GM18508 (cell line): ENCODE data around the gene RELN.
A peak's percentile ranks its signal among the peaks of the same experiment; 100 is the strongest.
"Not testable (repeated sequence)": the region's sequence is repeated elsewhere in the genome, so short reads cannot be mapped to it uniquely, and the experiment has no call there.

Experiments
- ATAC-seq: cut with Tn5 transposase; IDR thresholded peaks from one replicate; pipeline ENCODE4 v1.9.1; 2021; ENCODE audit warnings: moderate number of reproducible peaks; ENCODE audit not compliant: insufficient read depth, unreplicated experiment

RELN gene

DNA sequence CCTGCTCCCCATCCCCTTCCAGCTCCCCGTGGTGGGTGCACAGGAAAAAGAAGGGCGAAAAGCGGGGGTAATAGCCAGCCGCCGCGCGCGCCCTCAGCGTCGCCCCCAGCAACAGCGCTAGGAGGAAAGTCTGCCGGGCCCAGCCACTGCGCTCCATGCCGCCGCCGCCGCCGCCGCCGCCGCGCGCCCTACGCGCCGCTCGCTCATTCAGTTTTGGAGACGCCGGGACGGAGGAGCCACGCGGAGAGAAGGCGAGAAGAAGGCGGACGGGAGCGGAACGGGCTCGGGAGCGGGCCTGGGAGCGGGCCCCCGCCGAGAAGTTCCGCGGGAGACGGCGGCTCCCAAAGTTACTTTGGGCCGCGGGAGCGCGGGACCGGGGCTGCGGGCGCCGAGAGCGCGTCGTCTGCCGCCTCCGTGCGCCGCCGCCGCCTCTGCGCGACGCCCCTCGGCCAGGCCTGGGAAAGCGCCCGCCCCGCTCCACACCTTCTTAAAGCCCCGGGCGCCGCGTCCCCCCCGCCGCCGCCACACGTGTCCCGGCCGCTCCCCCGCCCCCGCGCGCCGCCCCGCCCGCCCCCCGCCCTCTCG is at the start of gene RELN:
Gene RELN (minus strand): TSS at position 459 of the 585 bp plus-strand sequence. CDS start 302 bp downstream, at position 157.
- ATAC-seq: no peak

DNA sequence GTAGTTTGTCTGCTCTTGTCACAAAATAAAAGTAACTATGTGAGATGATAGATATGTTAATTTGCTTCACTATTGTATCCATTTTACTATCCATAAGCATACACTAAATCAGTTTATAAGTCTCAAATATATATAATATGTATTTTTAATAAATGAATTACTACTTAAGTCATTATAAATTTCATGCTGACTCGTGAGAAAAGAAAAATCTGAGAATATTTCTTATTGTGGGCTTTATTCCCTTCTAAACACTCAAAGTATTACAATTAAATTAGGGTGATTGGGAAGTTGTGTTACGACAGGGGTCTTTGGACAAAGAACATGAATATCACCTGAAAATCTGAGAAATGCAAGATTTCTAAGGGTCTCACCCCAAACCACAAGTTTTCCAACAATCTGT is 48.7 kb upstream of the RELN start:
- no peak for ATAC-seq

DNA sequence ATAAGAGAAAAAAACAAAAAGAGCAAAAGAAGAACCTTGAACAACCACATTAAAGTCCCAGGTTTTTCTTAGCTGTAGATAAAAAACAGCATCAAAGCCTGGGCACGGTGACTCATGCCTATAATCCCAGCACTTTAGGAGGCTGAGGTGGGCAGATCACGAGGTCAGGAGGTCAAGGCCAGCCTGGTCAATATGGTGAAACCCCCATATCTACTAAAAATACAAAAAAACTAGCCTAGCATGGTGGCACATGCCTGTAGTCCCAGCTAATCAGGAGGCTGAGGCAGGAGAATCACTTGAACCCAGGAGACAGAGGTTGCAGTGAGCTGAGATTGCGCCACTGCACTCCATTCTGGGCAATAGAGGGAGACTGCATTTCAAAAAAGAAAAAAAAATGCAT is 47.4 kb upstream of the RELN start:
- ATAC-seq: not testable (repeated sequence)

DNA sequence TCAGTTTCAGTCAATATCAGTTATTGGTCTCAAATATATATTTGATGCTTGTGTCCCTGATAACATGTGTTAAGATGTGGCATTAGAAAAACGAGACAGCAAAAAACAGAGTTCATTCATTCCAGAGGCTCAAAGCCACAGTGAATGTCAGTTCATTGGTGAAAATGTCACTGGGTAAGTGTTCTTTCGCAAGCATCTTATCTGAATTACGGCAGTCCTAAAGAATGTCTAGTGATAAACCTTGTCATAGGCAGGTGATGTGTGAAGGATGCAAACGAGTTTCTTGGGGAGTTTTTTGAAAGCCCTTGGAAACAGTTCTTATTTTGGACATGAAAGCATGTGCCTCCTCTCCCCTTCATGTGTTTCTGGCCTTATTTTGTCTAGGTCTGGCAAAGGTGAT is 45.9 kb upstream of the RELN start:
- no peak for ATAC-seq

DNA sequence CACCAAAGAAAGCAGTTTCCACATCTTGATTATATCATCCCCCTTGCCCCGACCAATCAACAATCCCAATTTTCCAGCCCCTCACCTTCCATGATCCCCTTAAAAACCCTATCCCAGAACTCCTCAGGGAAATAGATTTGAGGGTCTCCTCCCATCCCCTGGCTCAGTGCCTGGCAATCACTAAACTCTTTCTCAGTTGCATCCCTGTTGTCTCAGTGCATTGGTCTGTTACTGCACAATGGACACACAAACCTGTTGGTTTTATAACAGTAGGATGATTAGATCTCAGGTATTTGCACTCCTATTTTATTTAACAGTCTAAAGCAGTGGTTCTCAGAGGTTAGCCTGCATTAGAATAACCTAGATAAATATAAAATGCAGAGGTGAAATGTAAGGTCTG is 45.2 kb upstream of the RELN start:
- ATAC-seq: no peak

DNA sequence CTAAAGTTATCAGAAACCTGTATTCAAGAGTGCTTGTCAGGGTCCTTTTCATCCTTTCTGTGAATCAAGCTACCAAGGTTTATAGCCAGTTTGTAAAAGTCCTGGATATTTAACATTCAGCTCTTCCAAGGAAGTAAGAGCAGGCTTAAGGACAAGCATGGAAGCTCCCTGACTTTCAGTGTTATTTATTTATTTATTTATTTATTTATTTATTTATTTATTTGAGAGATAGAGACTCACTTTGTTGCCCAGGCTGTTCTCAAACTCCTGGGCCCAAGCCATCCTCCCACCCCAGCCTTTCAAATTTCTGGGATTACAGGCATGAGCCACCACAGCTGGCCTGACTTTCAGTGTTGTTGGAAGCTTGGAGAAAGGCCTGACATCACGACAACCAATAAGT is 44.4 kb upstream of the RELN start:
- no peak for ATAC-seq

DNA sequence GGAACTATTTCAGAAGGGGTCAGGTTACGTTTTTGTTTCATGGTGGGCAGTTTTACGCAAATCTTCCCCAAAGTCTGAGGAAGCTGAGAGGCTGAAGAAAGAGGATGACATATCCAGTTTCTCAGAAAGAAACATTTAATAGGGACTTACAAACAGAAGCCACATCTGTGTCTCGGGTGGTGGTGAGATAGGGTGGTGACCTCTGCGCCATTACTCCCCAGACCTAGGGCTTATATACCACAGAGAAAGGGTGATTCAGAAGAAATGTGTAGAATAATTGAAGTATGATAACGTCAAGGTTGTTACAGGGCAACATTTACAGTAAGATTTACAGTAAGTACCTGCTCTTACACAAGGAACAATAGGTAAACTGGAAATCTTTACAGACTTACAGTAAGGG is 43.0 kb upstream of the RELN start:
- no peak for ATAC-seq

DNA sequence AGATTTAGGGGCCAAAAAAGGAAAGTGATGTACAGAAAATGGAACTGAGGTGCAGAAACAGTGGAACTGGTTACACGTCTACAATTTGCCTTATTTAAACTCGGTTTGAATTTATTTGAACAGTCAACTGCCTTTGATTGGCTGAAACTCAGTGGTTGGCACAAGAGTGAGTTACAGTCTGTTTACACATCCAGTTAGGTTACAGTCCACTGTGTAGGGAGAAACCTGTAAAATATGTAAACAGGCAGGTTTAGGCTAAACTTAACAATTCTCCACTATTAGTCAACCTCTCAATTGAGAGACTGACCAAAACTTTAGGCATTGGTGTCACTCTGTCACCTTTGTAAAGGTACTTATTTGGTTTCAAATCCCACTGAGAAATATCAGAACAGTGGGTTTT is 40.3 kb upstream of the RELN start:
- ATAC-seq: no peak

DNA sequence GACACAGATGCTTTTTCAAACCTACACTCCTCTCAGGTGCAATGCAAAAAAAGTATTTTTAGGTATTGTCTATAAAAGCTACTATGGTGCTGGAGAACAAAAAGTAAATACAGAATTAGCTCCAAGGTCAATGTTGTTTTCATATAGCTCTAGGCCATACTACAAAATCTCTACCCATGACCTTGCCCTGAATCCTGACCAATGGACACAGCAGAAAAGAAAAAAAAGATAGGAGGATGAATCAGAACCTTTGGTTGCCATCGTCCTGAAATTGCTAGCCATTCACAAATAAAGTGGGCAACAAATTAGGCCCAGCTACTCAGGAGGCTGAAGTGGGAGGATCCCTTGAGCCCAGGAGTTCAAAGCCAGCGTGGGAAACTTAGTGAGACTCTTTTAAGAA is 35.2 kb upstream of the RELN start:
- ATAC-seq: no peak

DNA sequence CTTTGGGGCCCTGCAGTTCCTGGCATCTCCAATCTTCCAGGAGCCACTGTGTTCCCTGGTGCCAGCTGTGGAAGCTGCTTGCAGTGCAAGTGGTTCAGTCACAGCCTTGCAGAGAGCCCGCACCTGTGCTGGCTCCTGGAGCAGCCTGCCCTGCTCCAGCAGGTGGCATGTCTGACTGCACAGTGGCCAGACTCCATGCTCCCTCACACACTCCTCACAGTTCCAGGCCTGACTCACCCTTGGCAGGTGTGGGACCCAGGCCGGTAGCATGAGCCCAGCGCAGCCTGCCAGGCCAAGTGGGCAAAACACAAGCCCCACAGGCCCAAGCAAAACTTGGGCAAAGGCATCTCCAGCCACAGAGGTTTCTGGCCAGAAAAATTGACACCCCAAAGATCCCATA is 33.6 kb upstream of the RELN start:
- no peak for ATAC-seq

DNA sequence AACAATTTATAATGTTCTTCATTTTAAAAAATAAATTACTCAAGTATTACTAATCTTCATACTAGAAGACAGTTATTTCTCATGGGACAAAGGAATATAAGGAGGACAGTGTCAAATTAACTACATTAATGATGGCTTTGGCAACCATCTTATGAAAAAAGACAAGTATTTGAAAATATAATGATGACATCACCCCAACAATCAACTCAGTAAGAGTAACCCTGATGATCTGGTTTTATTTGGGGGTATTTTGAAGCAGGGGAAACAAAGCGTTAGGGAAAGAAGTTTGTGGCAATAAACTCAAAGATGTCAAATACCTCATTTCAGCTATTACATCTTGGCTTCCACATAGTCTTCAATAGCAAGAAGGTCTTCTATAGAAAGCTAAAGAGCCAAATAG is 29.0 kb upstream of the RELN start:
- ATAC-seq: no peak

DNA sequence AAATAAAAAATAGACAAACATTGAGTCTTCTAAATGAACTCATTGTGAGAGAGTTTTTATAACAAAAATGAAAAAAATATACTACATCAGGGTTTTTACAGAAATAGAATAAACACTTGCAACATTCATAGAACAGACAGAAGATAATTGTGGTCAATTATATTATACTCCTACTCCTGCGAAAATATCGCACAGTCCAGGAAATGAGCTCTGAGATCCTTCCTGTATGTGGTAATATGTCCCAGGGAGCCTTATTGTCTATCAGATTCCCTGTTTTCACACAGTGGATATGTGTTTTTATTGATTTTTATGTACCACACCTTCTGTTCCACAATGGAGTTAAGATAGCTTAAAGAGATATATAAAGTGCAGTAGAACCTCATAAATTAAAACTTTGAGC is 27.5 kb upstream of the RELN start:
- no peak for ATAC-seq

DNA sequence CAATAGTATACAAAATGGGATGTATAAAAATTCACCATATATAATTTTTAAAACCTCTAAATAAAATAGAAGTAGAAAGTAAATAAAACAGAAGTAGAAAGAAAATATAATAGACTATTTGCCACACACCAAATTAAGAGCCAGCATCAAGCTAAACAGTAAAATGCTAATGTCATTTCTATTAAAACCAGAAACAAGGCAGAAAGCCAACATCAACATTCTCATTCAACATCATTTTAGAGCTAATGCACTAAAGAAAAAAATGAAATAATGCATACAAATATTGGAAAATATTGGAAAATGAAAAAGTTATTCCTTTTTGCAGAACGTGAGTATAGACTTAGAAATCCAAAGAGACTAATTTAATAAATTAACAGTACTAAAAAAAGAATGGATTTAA is 23.4 kb upstream of the RELN start:
- no peak for ATAC-seq

DNA sequence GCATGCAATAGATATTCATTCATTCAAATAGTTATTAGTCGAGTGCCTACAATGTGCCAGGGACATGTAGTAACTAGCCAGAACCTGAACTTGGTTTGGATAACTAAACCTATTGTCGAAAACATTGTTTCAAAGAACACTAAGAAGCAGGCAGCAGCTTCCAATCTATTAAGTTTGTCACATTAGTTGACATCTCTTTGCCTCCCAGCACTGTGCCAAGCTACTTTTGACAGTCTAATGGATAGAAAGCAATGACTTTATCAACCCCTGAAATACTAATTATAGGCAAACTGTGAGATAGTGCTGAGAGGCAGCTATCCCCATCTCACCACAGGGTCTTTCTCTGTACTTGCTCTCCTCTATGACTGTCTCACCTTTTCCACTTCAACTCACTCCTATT is 22.4 kb upstream of the RELN start:
- ATAC-seq: no peak

DNA sequence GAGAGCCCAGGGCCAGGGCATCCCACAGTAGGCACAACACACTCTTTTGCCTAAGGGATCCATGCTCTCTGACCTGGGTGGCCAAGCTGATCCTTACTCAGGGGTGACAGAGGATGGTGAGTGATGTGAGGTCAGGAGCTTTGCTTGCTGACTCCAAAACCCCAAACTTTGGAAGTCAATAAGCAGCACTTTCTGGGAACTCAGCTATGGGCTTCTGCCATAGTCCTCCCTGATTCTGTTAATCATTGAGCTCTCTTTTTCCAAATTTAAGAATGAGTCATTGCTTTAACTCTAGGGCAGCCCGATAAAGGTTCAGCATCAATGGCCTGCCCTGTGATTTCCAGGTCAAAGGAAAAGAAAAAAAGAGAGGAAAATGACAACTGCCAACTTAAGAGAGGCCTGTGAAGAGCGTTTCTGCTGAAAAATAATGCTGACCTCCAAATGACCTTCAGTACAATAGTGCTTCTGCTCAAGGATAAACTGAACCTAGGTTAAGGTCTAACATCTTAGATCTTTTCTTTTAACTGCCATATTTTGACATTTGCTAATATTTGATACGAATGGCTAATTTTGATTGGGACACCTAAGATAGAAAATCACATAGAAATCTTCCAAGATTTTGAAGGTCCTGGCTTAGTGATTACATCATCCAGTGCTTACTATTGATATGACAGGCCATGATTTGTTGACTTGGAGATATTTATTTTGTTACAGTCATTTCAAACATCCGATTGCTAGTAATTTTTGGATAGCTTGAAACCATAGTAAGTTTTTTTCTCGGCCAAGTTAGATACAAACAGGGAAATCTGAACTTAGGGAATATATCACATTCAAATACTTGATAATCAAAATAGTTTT is 20.8 kb upstream of the RELN start:
- no peak for ATAC-seq

DNA sequence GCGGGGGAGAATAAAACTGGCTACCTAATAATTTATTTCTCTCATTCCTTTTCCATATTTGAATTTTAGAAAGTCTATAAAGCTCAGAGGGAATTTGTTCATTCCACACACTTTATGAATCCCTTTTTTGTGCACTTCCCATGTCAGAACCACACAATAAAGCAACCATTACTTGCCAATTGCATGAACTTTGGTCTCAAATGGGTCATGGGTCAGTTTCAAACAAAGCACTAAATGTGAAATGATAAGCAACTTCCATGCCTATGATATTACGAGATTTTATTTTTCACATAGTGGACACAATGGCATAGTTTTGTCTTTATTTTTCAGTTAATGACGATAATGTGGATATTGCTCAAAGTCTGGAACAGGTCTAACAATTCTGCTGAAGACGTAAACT is 18.6 kb upstream of the RELN start:
- ATAC-seq: no peak

DNA sequence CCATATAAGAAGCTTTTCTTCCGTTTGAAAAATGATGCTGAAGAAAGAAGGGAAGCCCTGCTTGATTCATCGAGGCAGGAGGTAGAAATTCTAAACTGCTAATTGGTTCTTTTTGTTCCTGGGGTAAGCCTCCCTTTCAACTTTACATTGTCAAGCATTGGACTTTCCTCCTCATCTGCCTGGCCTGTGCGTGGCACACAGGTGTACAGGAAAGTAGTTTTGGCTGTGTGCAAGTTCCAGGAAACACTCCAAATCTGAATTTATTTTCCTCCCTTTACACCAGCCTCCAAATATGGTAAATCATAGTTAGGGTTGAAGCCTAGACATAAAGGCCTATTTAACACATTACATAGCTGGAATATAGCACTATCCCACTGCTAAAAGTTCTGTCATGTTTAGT is 18.2 kb upstream of the RELN start:
- no peak for ATAC-seq

DNA sequence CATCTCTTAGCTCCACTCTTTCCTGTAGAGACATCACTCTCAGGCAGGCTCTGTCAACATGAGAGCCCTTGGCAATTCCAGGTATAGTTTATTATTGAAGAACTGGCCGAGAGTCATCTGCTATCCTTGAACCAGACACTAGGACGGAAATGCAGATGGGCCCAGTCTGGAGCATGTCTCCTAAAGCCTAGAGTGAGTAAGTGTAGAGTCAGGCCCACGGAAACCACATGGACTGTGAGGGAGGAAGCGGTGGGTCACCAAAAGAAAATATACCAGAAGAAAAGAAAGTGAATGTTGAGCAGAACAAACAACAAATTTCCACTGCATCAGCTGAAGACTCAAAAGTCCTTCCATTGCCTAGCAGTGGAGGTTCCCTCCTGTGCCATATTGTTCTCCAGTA is 15.7 kb upstream of the RELN start:
- no peak for ATAC-seq

DNA sequence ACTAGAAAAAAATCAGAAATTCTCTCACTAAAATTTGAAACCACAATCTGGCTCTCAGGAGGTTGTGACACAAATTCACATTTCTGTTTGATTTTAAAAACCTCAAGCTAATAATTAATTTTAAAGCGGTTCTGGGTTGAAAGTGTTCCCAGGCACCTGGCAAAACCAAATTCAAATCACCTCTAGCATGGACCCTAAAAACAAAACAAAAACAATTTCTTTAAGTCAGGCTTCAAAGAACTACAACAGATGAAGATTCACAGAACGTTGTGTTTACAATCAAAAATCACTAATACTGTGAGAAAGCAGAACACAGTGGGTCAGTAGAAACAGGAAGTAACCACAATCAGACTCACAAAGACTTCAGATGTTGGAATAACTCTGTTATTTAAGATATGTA is 7.2 kb upstream of the RELN start:
- ATAC-seq: peak; percentile 78

DNA sequence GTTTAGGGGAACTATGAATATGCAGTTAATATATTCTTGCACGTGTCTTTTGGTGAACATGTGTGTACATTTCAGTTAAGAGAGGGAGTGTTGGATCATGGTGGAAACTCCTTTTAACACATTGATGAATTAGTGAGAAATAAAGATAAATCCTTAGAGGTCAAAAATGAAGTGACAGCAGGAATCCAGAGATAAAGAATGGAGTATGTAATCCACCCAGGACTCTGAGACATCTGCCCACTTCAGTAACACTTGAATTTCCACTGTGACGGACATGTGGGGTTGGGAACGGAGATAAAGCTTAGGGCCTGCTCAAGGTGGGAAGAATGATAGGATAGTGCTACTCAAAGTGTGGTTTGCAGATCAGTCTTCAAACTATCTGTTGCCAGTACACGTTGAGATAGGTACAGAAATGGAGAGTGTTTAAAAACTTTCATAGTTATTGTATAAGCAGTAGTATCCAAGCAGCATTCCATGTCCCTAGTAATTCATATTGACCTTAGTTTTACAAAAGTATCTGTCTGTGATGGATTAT is 6.6 kb upstream of the RELN start:
- ATAC-seq: no peak

DNA sequence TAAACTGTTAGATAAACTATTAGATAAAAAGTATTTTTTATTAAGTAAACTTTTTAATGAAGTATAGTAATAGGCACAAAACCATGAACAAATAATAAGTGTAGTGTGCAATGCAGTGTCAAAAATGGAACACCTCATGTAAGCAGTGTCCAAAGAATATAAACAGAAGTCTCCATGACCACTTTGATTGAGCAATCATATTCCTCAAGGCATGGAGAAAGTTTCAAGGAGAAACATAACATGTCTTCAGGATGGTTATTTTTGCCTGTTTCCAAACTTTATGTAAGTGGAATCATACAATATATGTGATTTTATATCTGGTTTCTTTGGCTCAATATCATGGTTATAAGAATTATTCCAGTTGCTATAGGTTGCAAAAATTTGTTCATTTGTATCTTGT is 6.1 kb upstream of the RELN start:
- ATAC-seq: no peak

DNA sequence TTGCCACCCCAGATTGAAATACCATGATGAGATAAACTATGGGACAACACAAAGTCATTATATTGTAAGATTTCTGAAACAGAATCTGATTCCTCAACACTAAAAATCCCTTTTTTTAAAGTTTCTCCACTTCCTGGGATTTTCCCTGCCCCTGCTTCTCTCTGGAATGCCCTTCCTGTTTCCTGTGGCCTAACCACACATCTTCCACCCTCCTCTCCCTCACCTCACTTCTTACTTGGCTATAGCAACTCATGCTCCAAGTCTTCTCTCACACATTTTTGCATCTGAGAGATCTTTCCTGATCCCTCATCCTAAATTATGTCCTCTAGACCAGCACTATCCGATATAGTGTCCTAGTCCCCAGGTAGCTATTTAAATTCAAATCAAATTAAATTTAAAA is 4.1 kb upstream of the RELN start:
- no peak for ATAC-seq
